NCI-H1436 (cell line): Measurements from ENCODE around the gene FGD3.

Source experiments
- DNase-seq: peaks from one replicate; lab custom pipeline; 2025; lab: John Stamatoyannopoulos, UW

The FGD3 gene

DNA sequence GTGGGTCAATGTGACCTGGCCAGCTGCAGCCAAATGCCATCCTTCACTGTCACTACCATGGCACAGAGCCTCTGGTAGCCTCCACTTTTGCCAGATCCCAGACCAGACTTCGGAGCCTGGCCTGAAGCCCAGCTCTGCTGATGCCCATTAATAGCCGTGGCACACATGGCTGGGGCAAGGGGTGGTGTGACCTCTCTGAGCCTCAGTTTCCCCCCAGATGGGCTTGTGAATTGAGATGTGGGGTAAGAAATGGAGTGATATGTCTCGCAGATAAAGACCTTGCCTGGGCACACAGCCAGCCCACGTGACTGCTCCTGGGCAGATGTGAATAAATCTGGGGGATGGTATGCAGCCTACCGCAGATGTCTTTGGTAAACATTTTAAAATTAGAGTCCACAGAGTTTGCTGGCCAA lies 125.1 kb downstream of the FGD3 start:
- DNase-seq: no peak

GRCh38 chr9:93076101-93076791 lies 128.9 kb downstream of the FGD3 start:
- DNase-seq: no peak

GRCh38 chr9:93076792-93077128 lies 129.4 kb downstream of the FGD3 start:
- DNase-seq: no peak

DNA sequence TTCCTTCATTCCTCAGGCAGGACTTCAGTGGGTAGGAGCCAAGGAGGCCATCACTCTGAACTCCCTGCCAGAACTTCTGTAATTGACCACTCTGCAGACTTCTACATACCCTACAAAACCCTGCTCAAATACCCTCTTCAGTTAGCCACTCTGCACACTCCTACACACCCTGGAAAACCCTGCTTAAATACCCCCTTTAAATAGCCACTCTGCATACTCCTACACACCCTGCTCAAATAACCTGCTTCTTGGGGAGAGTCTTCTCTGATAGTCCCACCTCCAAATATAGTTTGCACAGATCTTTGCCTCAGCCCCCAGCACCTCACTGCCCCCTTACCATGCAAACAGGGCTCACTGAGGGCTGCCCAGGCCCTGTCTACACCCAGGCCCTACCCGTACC lies 130.0 kb downstream of the FGD3 start:
- DNase-seq: no peak

DNA sequence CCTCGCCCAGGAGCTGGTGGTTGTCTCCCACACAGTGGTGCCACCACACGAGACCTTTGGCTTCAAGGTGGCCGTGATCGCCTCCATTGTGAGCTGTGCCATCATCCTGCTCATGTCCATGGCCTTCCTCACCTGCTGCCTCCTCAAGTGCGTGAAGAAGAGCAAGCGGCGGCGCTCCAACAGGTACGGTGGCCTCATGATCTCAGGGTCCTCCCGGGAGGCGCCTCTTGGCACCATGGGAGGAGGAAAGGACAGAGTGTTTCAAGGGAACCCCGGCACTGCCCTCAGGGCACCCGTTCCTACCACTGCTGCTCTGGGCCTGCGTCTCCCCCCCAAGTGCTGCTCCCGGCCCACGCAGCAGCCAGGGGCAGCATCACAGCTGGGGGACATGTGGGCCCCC lies 130.5 kb downstream of the FGD3 start:
- DNase-seq: no peak

GRCh38 chr9:93079371-93079770 lies 132.0 kb downstream of the FGD3 start:
- no peak for DNase-seq

DNA sequence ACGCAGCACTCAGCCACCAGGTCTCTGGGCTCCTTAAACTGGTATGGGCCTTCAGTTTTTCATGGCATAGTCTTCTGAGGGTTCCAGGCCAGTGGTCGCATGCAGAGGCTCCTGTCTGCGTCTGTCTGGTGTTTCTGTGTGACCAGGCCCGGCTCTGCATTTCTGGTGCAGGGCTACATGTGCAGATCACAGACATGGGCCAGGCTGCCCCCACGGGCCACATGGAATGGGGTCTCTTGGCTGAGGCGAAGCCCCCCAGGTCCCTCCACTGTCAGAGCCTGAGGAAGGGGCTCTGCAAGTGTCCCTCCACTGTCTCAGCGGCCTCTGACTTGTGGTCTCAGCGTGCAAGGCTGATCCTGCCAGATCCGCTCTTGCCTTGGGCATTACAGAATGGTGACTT lies 133.1 kb downstream of the FGD3 start:
- no peak for DNase-seq

GRCh38 chr9:93081081-93081529 lies 133.8 kb downstream of the FGD3 start:
- no peak for DNase-seq

DNA sequence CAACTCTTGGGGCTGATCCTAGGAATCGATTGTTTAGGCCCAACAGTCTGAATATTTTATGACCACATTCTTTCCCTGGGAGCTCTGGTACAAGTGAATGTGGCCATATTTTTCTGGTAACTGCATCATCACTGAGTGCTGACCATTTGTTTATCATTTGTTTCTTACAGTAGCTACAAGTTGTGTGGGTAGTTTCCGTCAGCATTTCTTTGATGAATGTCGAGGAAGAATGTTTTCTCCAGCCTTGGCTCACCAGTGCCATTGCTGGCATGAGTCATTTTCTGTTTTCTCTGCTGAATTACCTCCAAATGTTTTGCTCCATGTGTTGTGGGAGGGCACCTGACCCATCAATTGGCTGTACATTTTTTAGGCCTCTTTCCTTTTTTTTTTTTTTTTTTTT lies 134.6 kb downstream of the FGD3 start:
- no peak for DNase-seq

- DNase-seq: no peak
Measured at GRCh38 chr9:93082841-93083411, 135.6 kb downstream of the FGD3 start.

- no peak for DNase-seq
Measured at GRCh38 chr9:93083592-93084470, 136.5 kb downstream of the FGD3 start.

- no peak for DNase-seq
Measured at GRCh38 chr9:93084471-93084881, 137.2 kb downstream of the FGD3 start.

DNA sequence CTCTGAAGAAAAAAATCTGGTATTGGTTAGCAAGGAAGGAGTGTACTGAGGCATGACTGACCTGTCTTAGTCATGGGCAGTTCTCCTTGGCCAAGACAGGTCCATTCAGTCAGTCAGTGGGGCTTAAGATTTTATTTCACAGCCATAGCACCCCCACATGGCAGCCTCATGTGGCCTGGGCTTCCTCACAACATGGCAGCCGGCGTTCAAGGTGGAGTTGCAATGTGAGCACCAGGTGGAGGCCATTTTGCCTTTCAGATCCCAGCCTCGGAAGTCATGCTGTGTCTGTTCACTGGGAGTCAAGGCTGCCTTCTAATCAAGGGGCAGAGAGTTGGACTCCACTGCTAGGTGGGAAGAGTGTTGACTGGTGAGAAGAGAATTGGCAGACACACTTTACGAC lies 138.4 kb downstream of the FGD3 start:
- no peak for DNase-seq
